Jurkat, Clone E6-1 (cell line): ENCODE results near the gene VMP1. TPM values are rescaled to one million over a fixed set of nuclear protein-coding genes. Genes with fewer than 3 reads are reported as not detected.

Experiments used
- DNase-seq: peaks from one replicate; pipeline ENCODE4 v3.0.0-alpha.2; 2011; ENCODE audit warnings: low read depth, low spot score
- H3K4me3 ChIP-seq: 2 replicates; pipeline ENCODE4 v1.5.1; 2011; ENCODE audit warnings: mild to moderate bottlenecking, low read length, control low read depth, moderate library complexity
- polyA plus RNA-seq: library from polyadenylated mRNA; unstranded; fragments of >200 nt; gene quantifications from one replicate; pipeline ENCODE4 v1.2.1, GENCODE V29; 2012; ENCODE audit warnings: missing spikeins; ENCODE audit not compliant: insufficient read length, insufficient read depth

VMP1 gene
- 95.9 TPM for polyA plus RNA-seq

DNA sequence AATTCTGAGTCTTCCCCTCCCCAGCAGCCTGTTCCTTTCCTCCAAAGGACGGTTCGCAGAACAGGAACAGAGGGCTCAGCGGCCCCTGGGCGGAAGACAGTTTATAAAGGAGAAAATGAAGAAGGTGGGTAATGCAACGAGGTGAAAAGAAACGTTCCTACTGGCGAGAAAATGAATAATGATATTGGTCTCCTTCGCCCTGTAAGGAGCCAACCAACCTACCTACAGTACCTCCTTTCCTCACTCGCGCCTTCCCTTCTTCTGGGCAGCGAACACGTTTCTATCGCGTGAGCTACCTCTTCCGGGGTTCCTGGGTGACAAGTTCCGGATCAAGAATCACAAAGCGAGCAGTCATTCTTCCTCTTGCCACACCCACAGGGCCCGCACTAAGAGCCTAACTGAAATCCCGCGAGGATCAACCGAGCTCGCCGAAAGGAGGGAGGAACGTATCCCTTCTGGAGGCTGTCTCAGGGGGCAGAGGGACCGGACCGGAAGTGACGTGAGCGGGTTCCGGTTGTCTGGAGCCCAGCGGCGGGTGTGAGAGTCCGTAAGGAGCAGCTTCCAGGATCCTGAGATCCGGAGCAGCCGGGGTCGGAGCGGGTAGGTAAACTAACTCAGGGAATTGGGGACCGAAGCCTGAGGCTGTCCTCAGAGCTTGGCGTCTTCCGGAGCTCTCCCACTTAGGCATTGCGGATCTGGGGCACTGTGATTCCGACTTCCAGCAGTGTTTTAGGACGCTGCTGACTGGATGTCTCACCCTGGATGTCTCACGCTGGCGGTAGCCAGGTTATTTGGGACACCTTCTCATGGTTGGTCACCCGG, at the start of gene VMP1, which contains the start of gene PTRH2:
Gene VMP1, plus strand, starts transcription at position 506 of the 822 bp plus-strand sequence. CDS start 23,793 bp downstream, outside the sequence.
Gene PTRH2, minus strand, starts transcription at position 282 of the 822 bp plus-strand sequence. CDS start 9,452 bp downstream, outside the sequence.
- H3K4me3 ChIP-seq = peak within 1 kb of the TSS; percentile 92
- DNase-seq = peak; percentile 98

GRCh38 chr17:59666235-59666634, 41.2 kb upstream of the VMP1 start:
- no peak for DNase-seq
- H3K4me3 ChIP-seq = no peak overlapping the region

- DNase-seq = no peak
- H3K4me3 ChIP-seq = no peak overlapping the region
Observed at GRCh38 chr17:59668816-59669215, 38.6 kb upstream of the VMP1 start.

DNA sequence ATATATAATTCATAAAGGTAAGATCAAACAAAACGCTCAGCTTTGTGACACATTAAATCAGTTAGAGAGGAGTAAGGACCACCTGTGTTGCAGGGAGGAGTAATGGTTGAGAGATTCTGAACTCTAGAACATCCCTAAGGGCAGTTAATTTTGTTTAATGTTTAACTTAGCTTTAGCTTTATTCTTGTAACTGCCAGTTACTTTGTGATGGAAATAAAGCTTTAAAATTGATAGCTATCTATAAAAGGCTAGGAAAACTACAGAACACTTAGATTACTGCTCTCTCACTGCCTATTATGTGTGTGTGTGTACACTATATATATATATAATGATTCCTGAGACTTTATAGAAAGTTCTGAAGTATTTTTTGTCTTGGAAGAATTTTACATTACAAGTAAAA, 38.0 kb upstream of the VMP1 start:
- no peak for DNase-seq
- no peak overlapping the region for H3K4me3 ChIP-seq

GRCh38 chr17:59669944-59670343, 37.5 kb upstream of the VMP1 start:
- no peak overlapping the region for H3K4me3 ChIP-seq
- DNase-seq = no peak

DNA sequence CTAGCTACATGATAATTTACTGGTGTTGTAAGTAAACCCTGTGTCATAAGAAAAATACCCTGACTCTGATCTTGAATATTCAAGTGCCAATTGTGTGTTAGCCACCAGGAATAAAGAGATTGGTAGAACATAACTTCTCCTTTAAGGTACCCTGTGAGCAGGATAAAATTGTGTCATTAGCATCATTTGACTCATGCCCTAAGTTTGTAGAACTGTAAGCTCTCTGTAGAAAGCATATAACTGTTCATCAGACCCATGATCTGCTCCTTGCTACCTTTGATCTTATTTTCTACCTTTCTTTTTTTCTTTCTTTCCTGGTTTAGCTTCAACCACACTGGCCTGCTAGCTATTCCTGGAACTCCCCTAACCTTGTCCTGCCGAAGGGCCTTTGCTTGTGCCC, 36.1 kb upstream of the VMP1 start:
- no peak overlapping the region for H3K4me3 ChIP-seq
- DNase-seq = no peak

DNA sequence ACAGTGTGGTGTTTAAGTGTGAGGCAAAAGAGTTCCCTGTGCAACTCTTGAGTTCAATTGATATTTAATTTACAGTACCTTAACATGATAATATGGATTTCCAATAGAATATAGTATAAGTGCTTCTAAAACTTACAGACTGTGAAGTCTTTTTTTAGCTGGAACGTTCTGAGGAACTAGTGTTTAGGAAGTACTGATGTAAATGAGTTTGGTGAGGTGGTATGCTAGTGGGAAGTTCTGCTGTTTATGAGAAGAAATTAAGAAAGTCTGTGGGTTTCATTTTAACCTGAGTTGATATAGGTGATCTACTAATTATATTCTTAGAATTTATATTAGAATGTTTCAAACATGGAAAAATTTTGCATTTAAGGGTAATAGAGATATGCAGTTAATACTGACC, 32.2 kb upstream of the VMP1 start:
- no peak for DNase-seq
- no peak overlapping the region for H3K4me3 ChIP-seq

DNA sequence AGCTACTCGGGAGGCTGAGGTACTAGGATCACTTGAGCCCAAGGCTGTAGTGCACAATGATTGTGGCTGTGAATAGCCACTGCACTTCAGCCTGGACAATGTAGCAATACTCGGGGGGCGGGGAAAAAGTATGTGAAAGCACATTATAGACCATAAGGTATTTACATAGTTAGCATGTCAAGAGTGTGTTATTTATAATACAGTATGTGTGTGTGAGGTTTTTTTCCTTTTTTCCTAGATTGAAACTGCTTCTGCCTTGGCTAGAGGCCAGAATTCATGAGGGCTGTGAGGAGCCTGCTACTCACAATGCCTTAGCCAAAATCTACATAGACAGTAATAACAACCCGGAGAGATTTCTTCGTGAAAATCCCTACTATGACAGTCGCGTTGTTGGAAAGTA, 30.7 kb upstream of the VMP1 start:
- DNase-seq = no peak
- H3K4me3 ChIP-seq = no peak overlapping the region

GRCh38 chr17:59678918-59679317, 28.5 kb upstream of the VMP1 start:
- no peak overlapping the region for H3K4me3 ChIP-seq

DNA sequence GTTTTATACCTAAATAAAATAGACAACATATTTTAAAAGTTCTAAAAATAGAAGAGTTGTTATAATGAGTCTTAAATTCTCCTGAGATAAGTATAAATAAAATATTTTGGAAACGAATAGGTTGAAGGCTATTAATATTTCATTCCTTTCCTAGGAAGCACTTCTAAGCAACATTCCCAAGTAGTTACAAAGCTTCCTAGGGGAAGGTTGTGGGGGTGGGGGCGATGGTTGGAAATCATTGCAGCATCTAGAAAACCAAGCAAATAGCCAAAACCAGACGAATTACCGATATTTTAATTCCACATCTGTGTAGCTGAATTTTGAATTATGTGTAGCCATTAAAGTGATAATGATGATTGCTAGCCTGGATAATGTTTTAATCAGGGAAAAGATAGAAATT, 27.1 kb upstream of the VMP1 start:
- no peak overlapping the region for H3K4me3 ChIP-seq
- no peak for DNase-seq

More at GRCh38 chr17:59678918-59679317, 28.5 kb upstream of the VMP1 start:
- DNase-seq = no peak

GRCh38 chr17:59683283-59683682, 24.2 kb upstream of the VMP1 start:
- no peak overlapping the region for H3K4me3 ChIP-seq
- DNase-seq = no peak

DNA sequence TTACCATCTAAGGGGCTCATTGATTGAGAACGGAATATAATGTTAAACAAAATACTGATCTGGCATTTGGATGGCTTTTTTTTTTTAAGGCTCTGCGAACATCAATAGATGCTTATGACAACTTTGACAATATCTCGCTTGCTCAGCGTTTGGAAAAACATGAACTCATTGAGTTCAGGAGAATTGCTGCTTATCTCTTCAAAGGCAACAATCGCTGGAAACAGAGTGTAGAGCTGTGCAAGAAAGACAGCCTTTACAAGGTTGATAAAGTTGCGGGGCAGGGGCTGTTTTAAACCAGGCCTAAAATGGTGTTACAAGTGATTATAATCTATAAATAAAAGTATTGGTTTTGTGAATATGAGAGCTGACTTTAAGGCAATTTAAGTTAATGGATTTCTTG, 22.5 kb upstream of the VMP1 start:
- no peak overlapping the region for H3K4me3 ChIP-seq
- DNase-seq = no peak

DNA sequence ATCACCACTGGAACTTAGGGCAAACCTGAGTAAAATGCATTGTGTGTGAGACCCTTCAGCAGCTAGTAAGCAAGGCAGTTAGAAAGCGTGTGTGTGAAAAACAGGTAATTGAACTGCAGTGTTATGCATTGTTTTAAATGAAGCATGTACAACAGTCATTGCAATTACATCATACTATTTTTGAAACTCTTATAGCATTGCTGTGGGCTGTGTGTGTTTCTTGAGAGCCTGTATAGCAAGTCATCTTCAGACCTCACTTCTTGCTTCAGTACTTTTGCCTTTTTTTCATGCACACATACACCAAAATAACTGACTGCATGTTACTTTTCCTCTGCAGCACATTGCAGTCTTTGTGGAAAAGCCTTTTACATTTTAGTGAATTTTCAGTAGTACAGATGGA, 19.4 kb upstream of the VMP1 start:
- H3K4me3 ChIP-seq = no peak overlapping the region
- no peak for DNase-seq

DNA sequence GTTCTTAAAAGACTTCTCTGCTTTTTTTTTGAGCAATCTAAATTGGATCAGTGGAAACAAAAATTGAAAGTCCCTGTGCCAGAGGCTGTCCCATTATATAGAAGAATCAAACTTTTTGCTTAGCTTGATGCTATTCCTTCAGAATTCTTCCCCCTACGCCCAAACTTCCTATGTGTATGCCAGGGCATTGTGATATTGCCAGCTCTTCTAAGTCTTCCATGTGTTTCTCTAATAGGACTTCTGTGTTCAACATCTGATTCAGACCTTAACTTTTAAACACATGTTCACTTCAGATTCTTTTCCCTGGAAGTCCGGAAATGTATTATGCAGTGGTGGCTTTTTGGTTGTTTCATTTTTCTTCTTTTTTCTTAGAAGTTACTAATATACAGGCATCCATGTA, 19.0 kb upstream of the VMP1 start:
- H3K4me3 ChIP-seq = no peak overlapping the region
- no peak for DNase-seq

DNA sequence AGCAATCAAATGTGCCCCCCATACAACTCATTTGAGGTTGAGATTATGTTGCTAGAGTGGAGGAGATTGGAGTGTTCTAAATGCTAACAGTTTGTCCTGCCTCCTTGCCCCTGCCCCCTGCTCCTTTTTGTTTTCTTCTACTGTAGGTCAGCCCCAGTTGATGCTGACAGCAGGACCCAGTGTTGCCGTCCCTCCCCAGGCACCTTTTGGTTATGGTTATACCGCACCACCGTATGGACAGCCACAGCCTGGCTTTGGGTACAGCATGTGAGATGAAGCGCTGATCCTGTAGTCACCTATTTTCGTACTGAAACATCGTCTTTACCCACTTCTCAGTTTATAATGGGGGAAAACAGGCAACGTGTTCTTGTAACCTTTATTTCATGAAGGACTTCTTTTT, 13.9 kb upstream of the VMP1 start:
- no peak for DNase-seq

DNA sequence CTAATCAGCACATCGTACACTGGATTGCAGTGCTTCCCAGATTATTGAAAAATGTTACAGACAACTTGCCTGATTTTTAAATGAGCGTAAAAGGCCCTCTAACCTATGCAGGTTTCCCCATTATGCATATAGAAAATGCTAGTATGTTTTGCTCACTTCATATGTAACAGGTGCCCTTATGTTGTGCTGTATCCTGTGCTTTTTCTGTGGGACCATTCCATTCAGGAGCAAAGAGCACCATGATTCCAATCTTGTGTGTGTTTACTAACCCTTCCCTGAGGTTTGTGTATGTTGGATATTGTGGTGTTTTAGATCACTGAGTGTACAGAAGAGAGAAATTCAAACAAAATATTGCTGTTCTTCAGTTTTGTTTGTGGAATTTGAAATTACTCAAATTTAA, 13.1 kb upstream of the VMP1 start:
- no peak overlapping the region for H3K4me3 ChIP-seq
- no peak for DNase-seq

More for the DNA sequence above, 13.9 kb upstream of the VMP1 start:
- no peak overlapping the region for H3K4me3 ChIP-seq

- H3K4me3 ChIP-seq = no peak overlapping the region
- DNase-seq = no peak
Observed at GRCh38 chr17:59695945-59696681, 11.3 kb upstream of the VMP1 start.

- H3K4me3 ChIP-seq = no peak overlapping the region
- no peak for DNase-seq
Observed at GRCh38 chr17:59696682-59697277, 10.7 kb upstream of the VMP1 start.

GRCh38 chr17:59698143-59698542, 9.3 kb upstream of the VMP1 start:
- no peak overlapping the region for H3K4me3 ChIP-seq
- no peak for DNase-seq

- no peak for DNase-seq
Observed at GRCh38 chr17:59699218-59699617, 8.2 kb upstream of the VMP1 start.

More at GRCh38 chr17:59699218-59699617, 8.2 kb upstream of the VMP1 start:
- H3K4me3 ChIP-seq = no peak overlapping the region
